ENCODE measurements around the gene FRMD8.
"Not testable (repeated sequence)": the region's sequence is repeated elsewhere in the genome, so short reads cannot be mapped to it uniquely, and the experiment has no call there.

The FRMD8 gene

GRCh38 chr11:65448418-65449105 is 62.1 kb downstream of the FRMD8 start:
- TF ChIP-seq CTCF (IDR thresholded peaks at IDR 0.05; ENCODE audit: extremely low read depth, insufficient read depth, missing control alignments), result no peak
- in situ Hi-C loops (cut with MboI; ENCODE audit: low pct_unique_long_range_greater_than_20kb, low sequenced_read_pairs, unreplicated experiment), result no loop called here
- no peak for DNase-seq (ENCODE audit: low spot score)

DNA sequence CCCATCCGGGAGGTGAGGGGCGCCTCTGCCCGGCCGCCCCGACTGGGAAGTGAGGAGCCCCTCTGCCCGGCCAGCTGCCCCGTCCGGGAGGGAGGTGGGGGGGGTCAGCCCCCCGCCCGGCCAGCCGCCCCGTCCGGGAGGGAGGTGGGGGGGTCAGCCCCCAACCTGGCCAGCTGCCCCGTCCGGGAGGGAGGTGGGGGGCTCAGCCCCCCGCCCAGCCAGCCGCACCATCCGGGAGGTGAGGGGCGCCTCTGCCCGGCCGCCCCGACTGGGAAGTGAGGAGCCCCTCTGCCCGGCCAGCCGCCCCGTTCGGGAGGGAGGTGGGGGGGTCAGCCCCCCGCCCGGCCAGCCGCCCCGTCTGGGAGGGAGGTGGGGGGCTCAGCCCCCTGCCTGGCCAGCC is 64.9 kb downstream of the FRMD8 start:
- DNase-seq (ENCODE audit: low spot score); in situ Hi-C loops (cut with MboI; ENCODE audit: low pct_unique_long_range_greater_than_20kb, low sequenced_read_pairs, unreplicated experiment): not testable (repeated sequence)

GRCh38 chr11:65452259-65452658 is 65.8 kb downstream of the FRMD8 start:
- DNase-seq (ENCODE audit: low spot score); in situ Hi-C loops (cut with MboI; ENCODE audit: low pct_unique_long_range_greater_than_20kb, low sequenced_read_pairs, unreplicated experiment): not testable (repeated sequence)

- no peak for DNase-seq (ENCODE audit: low spot score)
- in situ Hi-C loops (cut with MboI; ENCODE audit: low pct_unique_long_range_greater_than_20kb, low sequenced_read_pairs, unreplicated experiment), result no loop called here
- TF ChIP-seq CTCF (IDR thresholded peaks at IDR 0.05; ENCODE audit: extremely low read depth, insufficient read depth, missing control alignments), result no peak
Observed at GRCh38 chr11:65452806-65453490, 66.5 kb downstream of the FRMD8 start.

DNA sequence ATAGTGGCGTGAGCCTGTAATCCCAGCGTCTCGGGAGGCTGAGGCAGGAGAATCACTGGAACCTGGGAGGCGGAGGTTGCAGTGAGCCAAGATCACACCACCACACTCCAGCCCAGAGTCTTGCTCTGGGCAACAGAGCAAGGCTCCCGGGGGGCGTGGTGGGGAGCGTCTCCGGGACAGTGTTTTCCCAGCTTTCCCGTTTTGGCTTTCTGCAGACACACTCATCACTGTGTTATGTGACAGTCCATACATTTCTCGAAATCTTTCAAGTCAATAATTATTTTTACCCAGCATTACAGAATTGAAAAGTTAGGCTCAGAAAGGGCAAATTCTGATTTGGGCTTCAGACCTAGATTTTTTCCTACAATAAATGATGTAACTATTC is 67.9 kb downstream of the FRMD8 start:
- in situ Hi-C loops (cut with MboI; ENCODE audit: low pct_unique_long_range_greater_than_20kb, low sequenced_read_pairs, unreplicated experiment), result no loop called here
- DNase-seq (ENCODE audit: low spot score), result no peak
- no peak for TF ChIP-seq CTCF (IDR thresholded peaks at IDR 0.05; ENCODE audit: extremely low read depth, insufficient read depth, missing control alignments)

GRCh38 chr11:65454696-65455456 is 68.4 kb downstream of the FRMD8 start:
- peak; percentile 32 for TF ChIP-seq CTCF (IDR thresholded peaks at IDR 0.05; ENCODE audit: extremely low read depth, insufficient read depth, missing control alignments)
- in situ Hi-C loops (cut with MboI; ENCODE audit: low pct_unique_long_range_greater_than_20kb, low sequenced_read_pairs, unreplicated experiment), result no loop called here

DNA sequence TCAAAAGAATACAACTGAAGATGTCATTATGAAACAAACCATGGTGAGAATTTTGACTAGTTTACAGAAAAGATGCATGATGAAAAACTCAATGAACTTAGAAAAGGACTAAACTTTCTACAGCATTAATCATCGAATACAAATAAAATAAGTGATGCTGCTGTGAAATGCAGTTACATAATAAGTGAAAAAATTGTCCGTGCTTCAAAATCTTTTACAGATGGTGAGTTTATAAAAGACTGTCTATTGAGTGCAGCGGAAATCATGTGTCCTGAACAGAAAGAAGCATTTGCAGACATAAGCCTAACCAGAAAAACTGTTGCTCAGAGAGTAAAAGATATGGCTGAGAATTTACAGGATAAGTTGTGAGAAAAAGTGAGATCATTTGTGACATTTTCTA is 70.0 kb downstream of the FRMD8 start:
- in situ Hi-C loops (cut with MboI; ENCODE audit: low pct_unique_long_range_greater_than_20kb, low sequenced_read_pairs, unreplicated experiment), result no loop called here
- peak; percentile 16 for DNase-seq (ENCODE audit: low spot score)
- no peak for TF ChIP-seq CTCF (IDR thresholded peaks at IDR 0.05; ENCODE audit: extremely low read depth, insufficient read depth, missing control alignments)

More at GRCh38 chr11:65454696-65455456, 68.4 kb downstream of the FRMD8 start:
- DNase-seq (ENCODE audit: low spot score), result peak; percentile 98

Data from GM13977 (cell line).